Mammary epithelial cell (primary cell): ENCODE results near the gene GALNT8.

Experiments
- EZH2 ChIP-seq: IDR thresholded peaks from 2 replicates; pipeline ENCODE4 v1.6.1; 2012; ENCODE audit warnings: low read length, inconsistent platforms, borderline replicate concordance
- TF ChIP-seq, protein P1 (sequence below), 2 donors: IDR thresholded peaks in 1 of 2; conservative IDR thresholded peaks in 1 of 2; 2 replicates each; pipeline ENCODE4 v1.5.1; 2011 to 2012; ENCODE audit warnings: inconsistent platforms in 2 of 2, low read length in 2 of 2, mild to moderate bottlenecking in 2 of 2, control low read depth in 1 of 2, low read depth in 1 of 2; ENCODE audit not compliant: insufficient read depth in 1 of 2; ENCODE audit errors: extremely low read depth in 1 of 2

DNA sequence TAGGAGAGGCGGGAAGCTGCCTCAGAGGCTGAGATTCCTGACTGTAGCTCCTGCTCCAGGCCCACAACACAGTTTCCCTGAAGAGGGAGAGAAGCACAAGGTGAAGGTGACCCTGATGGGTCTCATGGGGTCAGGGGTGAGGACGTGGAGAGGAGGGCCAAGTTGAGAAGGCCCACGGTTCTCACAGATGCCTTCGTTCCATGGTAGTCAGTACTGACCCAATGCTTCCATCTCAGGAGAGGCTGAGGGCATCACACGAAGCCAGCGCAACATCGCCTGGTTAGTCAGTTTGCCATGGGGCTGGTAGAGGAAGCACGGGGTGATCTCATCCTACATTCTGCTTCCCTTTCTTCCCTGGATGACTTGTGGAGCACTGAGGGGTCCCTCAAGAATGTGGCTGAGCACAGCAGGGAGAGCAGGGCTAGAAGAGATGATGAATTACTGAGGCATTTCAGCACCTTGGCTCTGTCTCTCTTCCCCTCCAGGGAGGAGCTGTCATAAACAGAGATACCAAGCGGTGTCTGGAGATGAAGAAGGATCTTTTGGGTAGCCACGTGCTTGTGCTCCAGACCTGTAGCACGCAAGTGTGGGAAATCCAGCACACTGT is 51.9 kb downstream of the GALNT8 start:
- TF ChIP-seq, protein P1, sequence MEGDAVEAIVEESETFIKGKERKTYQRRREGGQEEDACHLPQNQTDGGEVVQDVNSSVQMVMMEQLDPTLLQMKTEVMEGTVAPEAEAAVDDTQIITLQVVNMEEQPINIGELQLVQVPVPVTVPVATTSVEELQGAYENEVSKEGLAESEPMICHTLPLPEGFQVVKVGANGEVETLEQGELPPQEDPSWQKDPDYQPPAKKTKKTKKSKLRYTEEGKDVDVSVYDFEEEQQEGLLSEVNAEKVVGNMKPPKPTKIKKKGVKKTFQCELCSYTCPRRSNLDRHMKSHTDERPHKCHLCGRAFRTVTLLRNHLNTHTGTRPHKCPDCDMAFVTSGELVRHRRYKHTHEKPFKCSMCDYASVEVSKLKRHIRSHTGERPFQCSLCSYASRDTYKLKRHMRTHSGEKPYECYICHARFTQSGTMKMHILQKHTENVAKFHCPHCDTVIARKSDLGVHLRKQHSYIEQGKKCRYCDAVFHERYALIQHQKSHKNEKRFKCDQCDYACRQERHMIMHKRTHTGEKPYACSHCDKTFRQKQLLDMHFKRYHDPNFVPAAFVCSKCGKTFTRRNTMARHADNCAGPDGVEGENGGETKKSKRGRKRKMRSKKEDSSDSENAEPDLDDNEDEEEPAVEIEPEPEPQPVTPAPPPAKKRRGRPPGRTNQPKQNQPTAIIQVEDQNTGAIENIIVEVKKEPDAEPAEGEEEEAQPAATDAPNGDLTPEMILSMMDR (conservative IDR thresholded peaks at IDR 0.05 in 1 of 2, IDR thresholded peaks at IDR 0.05 in 1 of 2; ENCODE audit: extremely low read depth in 1 of 2, insufficient read depth in 1 of 2, low read depth in 1 of 2, low read length in 2 of 2) = no peak
- TF ChIP-seq EZH2 = no peak
